PFSK-1 (cell line): Measurements from ENCODE around the gene INAVA.

ENCODE experiments used
- FOXP2 ChIP-seq: optimal IDR thresholded peaks from 2 replicates; pipeline ENCODE3; 2011; ENCODE audit warnings: borderline replicate concordance, control low read depth, inconsistent platforms; ENCODE audit not compliant: insufficient read depth; ENCODE audit errors: extremely low read length, extremely low read depth
- POLR2AphosphoS5 ChIP-seq: IDR thresholded peaks from 2 replicates; pipeline ENCODE4 v1.6.1; 2012; ENCODE audit warnings: low read depth, mild to moderate bottlenecking, control low read depth, low read length, moderate library complexity
- REST ChIP-seq, 2 experiments: IDR thresholded peaks; 2 replicates each; pipeline versions ENCODE4 v1.6.1 to v1.8.0; 2011 to 2012; ENCODE audit warnings: low read depth in 2 of 2, low read length in 2 of 2, control low read depth in 1 of 2, inconsistent platforms in 1 of 2, mild to moderate bottlenecking in 1 of 2, moderate library complexity in 1 of 2; ENCODE audit not compliant: insufficient read depth in 1 of 2
- SIN3A ChIP-seq: IDR thresholded peaks from 2 replicates; pipeline ENCODE4 v1.6.1; 2012; ENCODE audit warnings: mild to moderate bottlenecking, low read length, moderate library complexity, borderline replicate concordance; ENCODE audit not compliant: insufficient read depth
- TAF1 ChIP-seq: IDR thresholded peaks from 2 replicates; pipeline ENCODE4 v1.6.1; 2012; ENCODE audit warnings: low read length, control low read depth, borderline replicate concordance; ENCODE audit not compliant: insufficient read depth

INAVA gene

DNA sequence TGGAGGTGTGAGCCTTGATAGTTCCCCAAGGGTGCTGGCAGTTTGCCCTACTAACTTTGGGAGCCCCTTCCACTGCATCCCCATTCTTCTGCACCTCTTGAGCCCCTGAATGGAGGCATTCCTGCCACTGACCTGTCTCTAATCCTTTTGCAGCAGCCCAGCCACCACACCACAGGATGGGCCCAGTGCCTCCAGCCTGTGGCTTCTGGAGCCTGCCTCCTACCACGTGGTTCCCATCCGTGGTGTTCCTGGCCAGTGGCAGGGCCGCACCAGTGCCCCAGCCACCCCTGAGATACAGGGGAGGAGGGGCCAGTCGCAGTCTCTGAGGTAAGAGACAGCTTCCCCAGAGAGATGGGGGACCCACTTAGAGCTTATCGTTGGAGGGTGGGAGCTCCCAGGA lies 14.4 kb downstream of the INAVA start:
- TF ChIP-seq SIN3A (no peak), FOXP2 (no peak), REST (IDR thresholded peaks at IDR 0.05; ENCODE audit: insufficient read depth in 1 of 2, low read depth in 2 of 2, low read length in 2 of 2) (no peak), POLR2AphosphoS5 (no peak), TAF1 (no peak)

GRCh38 chr1:200909757-200910239 lies 15.1 kb downstream of the INAVA start:
- TF ChIP-seq POLR2AphosphoS5 = no peak
- TF ChIP-seq SIN3A = no peak
- TF ChIP-seq TAF1 = no peak
- TF ChIP-seq REST (IDR thresholded peaks at IDR 0.05; ENCODE audit: insufficient read depth in 1 of 2, low read depth in 2 of 2, low read length in 2 of 2) = no peak
- TF ChIP-seq FOXP2 = no peak

DNA sequence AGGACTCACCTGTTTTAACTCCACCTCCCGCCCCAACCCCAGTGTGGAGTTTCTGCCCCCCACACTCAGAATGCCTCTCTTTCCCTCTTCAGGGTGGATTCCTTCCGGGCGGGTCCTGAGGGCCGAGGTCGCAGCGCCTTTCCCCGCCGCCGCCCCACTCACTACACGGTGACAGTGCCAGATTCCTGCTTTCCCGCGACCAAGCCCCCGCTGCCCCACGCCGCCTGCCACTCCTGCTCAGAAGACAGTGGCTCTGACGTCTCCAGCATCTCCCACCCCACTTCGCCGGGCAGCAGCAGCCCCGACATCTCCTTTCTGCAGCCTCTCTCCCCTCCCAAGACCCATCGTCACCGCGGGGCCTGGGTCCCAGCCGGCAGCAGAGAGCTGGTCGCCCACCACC lies 16.7 kb downstream of the INAVA start:
- TF ChIP-seq REST (IDR thresholded peaks at IDR 0.05; ENCODE audit: insufficient read depth in 1 of 2, low read depth in 2 of 2, low read length in 2 of 2) (no peak), SIN3A (no peak), TAF1 (no peak), FOXP2 (no peak), POLR2AphosphoS5 (no peak)

DNA sequence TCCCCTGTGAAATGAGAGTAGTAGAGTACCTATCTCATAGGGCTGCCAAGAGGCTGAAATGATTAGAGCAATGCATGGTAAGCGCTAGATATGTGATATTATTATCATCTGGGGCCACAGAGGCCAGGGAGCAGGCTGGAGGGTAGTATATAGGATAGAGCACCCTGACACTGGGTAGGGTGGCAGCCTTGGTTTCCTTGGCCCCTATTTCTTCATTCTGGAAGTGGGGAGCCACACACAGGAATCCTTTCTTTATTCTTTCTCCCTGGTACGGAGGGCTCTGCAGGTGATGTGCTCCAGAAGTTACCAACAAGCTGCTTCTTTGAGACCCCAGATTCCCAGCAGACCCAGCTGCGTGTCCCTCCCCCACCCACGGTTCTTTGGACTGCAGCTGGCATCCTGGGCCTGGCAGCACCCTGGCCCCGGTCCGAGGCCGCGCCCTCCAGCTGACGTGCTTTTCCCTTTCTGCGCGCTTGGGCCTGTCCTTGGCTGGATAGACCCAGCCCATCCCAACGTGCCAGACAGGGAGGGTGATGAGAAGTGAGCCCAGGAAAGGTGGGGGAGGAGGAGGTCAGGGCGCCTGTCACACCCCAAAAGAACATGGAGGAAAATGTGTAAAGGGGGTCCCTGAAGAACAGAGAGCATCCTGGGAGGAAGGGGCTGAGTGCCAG lies 18.2 kb downstream of the INAVA start:
- no peak for TF ChIP-seq TAF1
- no peak for TF ChIP-seq SIN3A
- TF ChIP-seq REST (IDR thresholded peaks at IDR 0.05; ENCODE audit: insufficient read depth in 1 of 2, low read depth in 2 of 2, low read length in 2 of 2) = no peak
- TF ChIP-seq POLR2AphosphoS5 = no peak
- no peak for TF ChIP-seq FOXP2

DNA sequence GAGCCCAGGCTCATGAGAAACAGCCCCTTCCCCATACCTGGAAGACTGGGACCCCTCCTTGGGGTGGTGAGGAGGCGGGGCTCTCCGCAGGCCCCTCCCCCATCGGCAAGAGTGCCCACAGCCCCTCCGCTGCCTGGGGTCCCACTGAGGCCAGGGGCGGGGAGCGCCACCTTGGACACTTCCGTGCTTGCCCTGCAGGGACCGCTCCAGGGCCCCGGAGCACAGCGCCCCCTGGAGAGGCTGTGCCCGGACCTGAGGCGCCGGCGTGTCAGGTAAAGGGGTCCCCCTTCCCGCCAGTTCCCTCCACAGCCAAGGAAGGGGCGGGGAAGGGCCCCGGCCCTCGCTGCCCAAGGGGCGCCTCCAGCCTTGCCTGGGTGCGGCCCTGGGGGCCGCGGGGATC lies 21.5 kb downstream of the INAVA start:
- no peak for TF ChIP-seq REST (IDR thresholded peaks at IDR 0.05; ENCODE audit: insufficient read depth in 1 of 2, low read depth in 2 of 2, low read length in 2 of 2)
- TF ChIP-seq SIN3A = no peak
- TF ChIP-seq TAF1 = no peak
- TF ChIP-seq POLR2AphosphoS5 = no peak
- no peak for TF ChIP-seq FOXP2
